Astrocyte (in vitro differentiated cells and primary cell): ENCODE data around the gene LRRC43. TPM values are rescaled to one million over a fixed set of nuclear protein-coding genes. Genes with fewer than 3 reads are reported as not detected.

Experiments
- DNase-seq: peaks from one replicate; pipeline ENCODE4 v3.0.0-alpha.2; 2010; ENCODE audit warnings: low read depth
- FAIRE-seq: peaks from 2 replicates; lab custom pipeline; 2011; peaks lifted over from hg19 to GRCh38; lab: Jason Lieb, UNC
- H2AFZ ChIP-seq: 2 replicates; pipeline ENCODE4 v1.6.0; 2012; ENCODE audit warnings: low read depth, low read length, inconsistent platforms
- H3K27ac ChIP-seq: 2 replicates; pipeline ENCODE4 v1.5.1; 2011; ENCODE audit warnings: low read depth, low read length, inconsistent platforms
- H3K27me3 ChIP-seq: 2 replicates; pipeline ENCODE4 v1.6.0; 2011; ENCODE audit warnings: low read length, inconsistent platforms; ENCODE audit not compliant: insufficient read depth
- H3K36me3 ChIP-seq: 2 replicates; pipeline ENCODE4 v1.5.1; 2011; ENCODE audit warnings: low read length, inconsistent platforms; ENCODE audit not compliant: insufficient read depth
- H3K4me1 ChIP-seq: 2 replicates; pipeline ENCODE4 v1.5.1; 2011; ENCODE audit warnings: low read length, inconsistent platforms; ENCODE audit not compliant: insufficient read depth
- H3K4me2 ChIP-seq: 2 replicates; pipeline ENCODE4 v1.6.0; 2012; ENCODE audit warnings: low read length, inconsistent platforms
- H3K4me3 ChIP-seq: 2 replicates; pipeline ENCODE4 v1.5.1; 2011; ENCODE audit warnings: low read depth, mild to moderate bottlenecking, low read length, inconsistent platforms; ENCODE audit not compliant: insufficient read depth
- H3K79me2 ChIP-seq: 2 replicates; pipeline ENCODE4 v1.6.0; 2012; ENCODE audit warnings: mild to moderate bottlenecking, low read length, inconsistent platforms; ENCODE audit not compliant: insufficient read depth
- H3K9ac ChIP-seq: 2 replicates; pipeline ENCODE4 v1.6.0; 2012; ENCODE audit warnings: mild to moderate bottlenecking, low read length, inconsistent platforms
- H3K9me3 ChIP-seq: 2 replicates; pipeline ENCODE4 v1.5.1; 2012; ENCODE audit warnings: low read depth, mild to moderate bottlenecking, low read length, inconsistent platforms; ENCODE audit not compliant: insufficient read depth
- H4K20me1 ChIP-seq: 2 replicates; pipeline ENCODE4 v1.6.0; 2012; ENCODE audit warnings: low read length, inconsistent platforms; ENCODE audit not compliant: insufficient read depth
- H3K27ac Mint-ChIP-seq: one replicate; pipeline ENCODE4 v1.8.0; 2021; ENCODE audit warnings: mild to moderate bottlenecking, mixed read lengths; ENCODE audit not compliant: unreplicated experiment
- H3K27me3 Mint-ChIP-seq: one replicate; pipeline ENCODE4 v1.8.0; 2021; ENCODE audit warnings: low read depth, mixed read lengths; ENCODE audit not compliant: unreplicated experiment
- H3K36me3 Mint-ChIP-seq: one replicate; pipeline ENCODE4 v1.8.0; 2021; ENCODE audit warnings: low read depth, mixed read lengths; ENCODE audit not compliant: unreplicated experiment
- H3K4me1 Mint-ChIP-seq: one replicate; pipeline ENCODE4 v1.8.0; 2021; ENCODE audit warnings: low read depth, mixed read lengths; ENCODE audit not compliant: unreplicated experiment
- H3K4me3 Mint-ChIP-seq: one replicate; pipeline ENCODE4 v1.8.0; 2021; ENCODE audit warnings: mild to moderate bottlenecking, moderate library complexity, mixed read lengths; ENCODE audit not compliant: unreplicated experiment
- H3K9me3 Mint-ChIP-seq: one replicate; pipeline ENCODE4 v1.8.0; 2021; ENCODE audit warnings: mild to moderate bottlenecking, mixed read lengths; ENCODE audit not compliant: unreplicated experiment
- EZH2 ChIP-seq: IDR thresholded peaks from 2 replicates; pipeline ENCODE4 v1.6.1; 2012; ENCODE audit warnings: mild to moderate bottlenecking, low read length, inconsistent platforms; ENCODE audit not compliant: insufficient read depth
- total RNA-seq: library from RNA; stranded (reverse); gene quantifications from 2 replicates; pipeline ENCODE4 v1.2.1, GENCODE V29; 2021
- TF ChIP-seq, protein P1 (sequence below): IDR thresholded peaks from 2 replicates; pipeline ENCODE4 v1.5.1; 2011; ENCODE audit warnings: low read depth, mild to moderate bottlenecking, inconsistent platforms, low read length, moderate library complexity; ENCODE audit not compliant: insufficient read depth

Gene LRRC43
- total RNA-seq, 1 donor from 2014 or later = 0.73 TPM

DNA sequence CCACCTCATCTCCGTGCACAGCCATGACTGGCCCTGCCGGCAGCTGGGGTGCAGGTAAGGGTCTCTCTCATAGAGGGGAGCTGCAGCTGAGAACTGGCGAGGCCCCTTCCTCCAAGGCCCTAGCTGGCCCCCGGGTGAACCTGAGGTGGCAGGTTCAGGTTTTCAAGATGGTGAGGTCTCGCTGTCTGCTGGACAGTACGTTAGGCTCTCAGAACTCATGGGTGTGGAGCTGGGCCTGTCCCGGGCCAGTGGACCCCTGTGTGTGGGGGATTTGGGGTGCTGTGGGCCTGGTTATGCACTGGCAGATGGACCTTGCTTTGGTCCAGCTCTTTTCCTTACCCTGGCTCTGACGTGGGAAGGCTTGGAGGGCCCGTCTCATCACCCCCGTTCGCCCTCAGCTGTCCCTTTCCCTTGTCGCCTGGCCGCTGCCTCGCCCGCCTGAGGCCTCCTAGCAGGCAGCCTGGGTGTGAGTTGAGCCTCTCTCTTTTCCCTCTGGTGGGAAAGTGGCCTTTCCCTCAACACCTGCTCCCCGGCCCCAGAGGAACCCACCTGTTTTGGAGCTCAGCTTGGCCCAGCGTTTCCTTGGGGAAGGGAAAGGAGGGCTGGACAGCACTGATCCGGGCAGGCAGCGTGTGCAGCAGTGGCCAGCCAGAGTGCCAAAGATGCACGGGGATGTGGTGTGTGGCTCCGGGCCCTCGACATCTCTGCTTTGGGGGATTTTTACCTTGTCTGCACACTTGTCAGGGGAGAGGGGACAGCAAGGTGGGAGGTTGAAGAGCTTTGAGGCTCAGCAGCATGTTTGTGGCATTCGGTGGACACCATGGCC lies 37.2 kb upstream of the LRRC43 start:
- H3K27ac ChIP-seq = no peak overlapping the region
- no peaks in the 10 kb centered on the region for H3K4me1 ChIP-seq
- Mint-ChIP-seq H3K36me3 (peaks cover 29% of the 10 kb centered on the region), H3K27ac (no peak overlapping the region), H3K9me3 (no peaks in the 10 kb centered on the region), H3K4me1 (no peaks in the 10 kb centered on the region), H3K27me3 (no peaks in the 10 kb centered on the region), H3K4me3 (no peak overlapping the region)
- H4K20me1 ChIP-seq = peaks cover 3% of the 10 kb centered on the region
- no peaks in the 10 kb centered on the region for H3K79me2 ChIP-seq
- no peak overlapping the region for H3K4me2 ChIP-seq
- H3K9me3 ChIP-seq = no peaks in the 10 kb centered on the region
- no peak overlapping the region for H2AFZ ChIP-seq
- H3K36me3 ChIP-seq = peaks cover 7% of the 10 kb centered on the region
- no peaks in the 10 kb centered on the region for H3K27me3 ChIP-seq
- H3K9ac ChIP-seq = no peak overlapping the region
- no peak for DNase-seq
- no peak for FAIRE-seq
- no peak for TF ChIP-seq EZH2
- TF ChIP-seq, protein P1, sequence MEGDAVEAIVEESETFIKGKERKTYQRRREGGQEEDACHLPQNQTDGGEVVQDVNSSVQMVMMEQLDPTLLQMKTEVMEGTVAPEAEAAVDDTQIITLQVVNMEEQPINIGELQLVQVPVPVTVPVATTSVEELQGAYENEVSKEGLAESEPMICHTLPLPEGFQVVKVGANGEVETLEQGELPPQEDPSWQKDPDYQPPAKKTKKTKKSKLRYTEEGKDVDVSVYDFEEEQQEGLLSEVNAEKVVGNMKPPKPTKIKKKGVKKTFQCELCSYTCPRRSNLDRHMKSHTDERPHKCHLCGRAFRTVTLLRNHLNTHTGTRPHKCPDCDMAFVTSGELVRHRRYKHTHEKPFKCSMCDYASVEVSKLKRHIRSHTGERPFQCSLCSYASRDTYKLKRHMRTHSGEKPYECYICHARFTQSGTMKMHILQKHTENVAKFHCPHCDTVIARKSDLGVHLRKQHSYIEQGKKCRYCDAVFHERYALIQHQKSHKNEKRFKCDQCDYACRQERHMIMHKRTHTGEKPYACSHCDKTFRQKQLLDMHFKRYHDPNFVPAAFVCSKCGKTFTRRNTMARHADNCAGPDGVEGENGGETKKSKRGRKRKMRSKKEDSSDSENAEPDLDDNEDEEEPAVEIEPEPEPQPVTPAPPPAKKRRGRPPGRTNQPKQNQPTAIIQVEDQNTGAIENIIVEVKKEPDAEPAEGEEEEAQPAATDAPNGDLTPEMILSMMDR = no peak
- H3K4me3 ChIP-seq = no peak overlapping the region

DNA sequence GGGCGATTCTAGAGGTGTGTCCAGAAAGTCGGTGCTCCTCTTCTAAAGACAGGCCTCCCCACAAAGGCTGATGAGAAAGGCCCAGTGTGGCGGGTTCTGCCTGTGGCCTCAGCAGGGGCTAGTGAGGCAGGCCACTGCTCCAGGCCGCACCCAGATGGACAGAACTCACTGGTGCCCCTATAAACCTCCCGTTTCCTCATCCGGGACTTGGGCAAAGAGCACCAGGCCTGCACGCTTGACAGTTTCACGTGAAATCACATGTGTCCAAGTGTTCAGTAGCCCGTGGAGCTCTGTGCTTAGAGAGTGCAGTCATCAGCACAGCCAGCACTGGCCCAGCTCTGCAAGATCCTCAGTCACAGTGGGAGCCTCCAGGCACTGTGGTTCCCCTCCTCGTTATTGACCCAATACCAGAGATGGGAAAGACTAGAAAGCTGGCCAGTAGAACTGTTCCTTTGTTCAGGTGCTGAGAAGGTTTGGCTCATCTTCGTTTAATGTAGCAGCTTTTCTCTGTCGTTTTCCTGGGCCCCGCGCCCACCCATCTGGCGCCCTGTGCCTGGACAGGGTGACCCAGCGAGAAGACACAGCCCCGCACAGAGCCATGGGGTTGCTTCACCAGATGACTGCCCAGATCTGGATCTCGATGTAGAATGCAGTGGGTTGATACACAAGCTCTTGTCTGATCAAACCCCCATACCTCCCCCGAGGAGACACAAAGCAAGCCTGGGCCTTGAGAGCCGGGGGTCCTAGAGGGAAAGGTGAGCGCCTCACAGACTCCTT lies 35.2 kb upstream of the LRRC43 start:
- no peak overlapping the region for H3K27ac Mint-ChIP-seq
- Histone ChIP-seq H3K4me1 (no peaks in the 10 kb centered on the region), H3K79me2 (no peaks in the 10 kb centered on the region), H3K27me3 (no peaks in the 10 kb centered on the region), H3K4me3 (no peak overlapping the region), H3K4me2 (no peak overlapping the region), H3K9ac (no peak overlapping the region), H3K27ac (no peak overlapping the region), H4K20me1 (peaks cover 3% of the 10 kb centered on the region), H2AFZ (no peak overlapping the region), H3K9me3 (no peaks in the 10 kb centered on the region), H3K36me3 (peaks cover 2% of the 10 kb centered on the region)
- H3K36me3 Mint-ChIP-seq = peaks cover 16% of the 10 kb centered on the region
- TF ChIP-seq, protein P1 = no peak
- no peak for TF ChIP-seq EZH2
- peaks cover 3% of the 10 kb centered on the region for H3K27me3 Mint-ChIP-seq
- no peaks in the 10 kb centered on the region for H3K4me1 Mint-ChIP-seq
- FAIRE-seq (no peak), DNase-seq (no peak)
- H3K4me3 Mint-ChIP-seq = no peak overlapping the region
- H3K9me3 Mint-ChIP-seq = no peaks in the 10 kb centered on the region
